ENCODE data around the gene TENT5C. TPM values are rescaled to one million over a fixed set of nuclear protein-coding genes. Genes with fewer than 3 reads are reported as not detected.

Gene TENT5C
- total and polyA plus RNA-seq, 2 of the 13 experiments (the other 11 are each of a cell fraction or from before 2014, with no cell fraction given) = 0.02 to 0.38 TPM

DNA sequence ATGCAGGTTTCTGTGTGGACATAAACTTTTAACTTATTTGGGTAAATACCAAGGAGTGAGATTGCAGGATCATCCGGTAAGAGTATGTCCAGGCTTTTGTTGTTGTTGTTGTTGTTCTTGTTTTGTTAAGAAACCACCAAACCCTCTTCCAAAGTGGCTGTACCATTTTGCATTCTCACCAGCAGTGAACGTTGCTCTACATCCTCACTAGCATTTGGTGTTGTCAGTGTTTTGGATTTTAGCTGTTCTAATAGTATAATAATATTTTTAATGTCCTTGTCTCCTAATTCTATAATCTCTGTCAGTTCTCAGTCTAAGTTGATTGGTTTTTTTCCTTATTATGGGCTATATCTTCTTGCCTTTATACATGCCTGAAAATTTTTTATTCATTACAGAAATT, 37.8 kb downstream of the TENT5C start (continued):
- TF ChIP-seq SIN3A (IDR thresholded peaks at IDR 0.05; ENCODE audit: borderline replicate concordance, low read depth, low read length) (no peak), ZFYVE20 (CRISPR knock-in tag; IDR thresholded peaks at IDR 0.05; ENCODE audit: borderline replicate concordance, low read depth) (no peak)
- TF ChIP-seq, protein P1, sequence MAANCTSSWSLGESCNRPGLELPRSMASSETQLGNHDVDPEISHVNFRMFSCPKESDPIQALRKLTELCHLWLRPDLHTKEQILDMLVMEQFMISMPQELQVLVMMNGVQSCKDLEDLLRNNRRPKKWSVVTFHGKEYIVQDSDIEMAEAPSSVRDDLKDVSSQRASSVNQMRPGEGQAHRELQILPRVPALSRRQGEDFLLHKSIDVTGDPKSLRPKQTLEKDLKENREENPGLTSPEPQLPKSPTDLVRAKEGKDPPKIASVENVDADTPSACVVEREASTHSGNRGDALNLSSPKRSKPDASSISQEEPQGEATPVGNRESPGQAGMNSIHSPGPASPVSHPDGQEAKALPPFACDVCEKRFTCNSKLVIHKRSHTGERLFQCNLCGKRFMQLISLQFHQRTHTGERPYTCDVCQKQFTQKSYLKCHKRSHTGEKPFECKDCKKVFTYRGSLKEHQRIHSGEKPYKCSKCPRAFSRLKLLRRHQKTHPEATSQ (CRISPR knock-in tag; IDR thresholded peaks at IDR 0.05; ENCODE audit: borderline replicate concordance) = no peak

DNA sequence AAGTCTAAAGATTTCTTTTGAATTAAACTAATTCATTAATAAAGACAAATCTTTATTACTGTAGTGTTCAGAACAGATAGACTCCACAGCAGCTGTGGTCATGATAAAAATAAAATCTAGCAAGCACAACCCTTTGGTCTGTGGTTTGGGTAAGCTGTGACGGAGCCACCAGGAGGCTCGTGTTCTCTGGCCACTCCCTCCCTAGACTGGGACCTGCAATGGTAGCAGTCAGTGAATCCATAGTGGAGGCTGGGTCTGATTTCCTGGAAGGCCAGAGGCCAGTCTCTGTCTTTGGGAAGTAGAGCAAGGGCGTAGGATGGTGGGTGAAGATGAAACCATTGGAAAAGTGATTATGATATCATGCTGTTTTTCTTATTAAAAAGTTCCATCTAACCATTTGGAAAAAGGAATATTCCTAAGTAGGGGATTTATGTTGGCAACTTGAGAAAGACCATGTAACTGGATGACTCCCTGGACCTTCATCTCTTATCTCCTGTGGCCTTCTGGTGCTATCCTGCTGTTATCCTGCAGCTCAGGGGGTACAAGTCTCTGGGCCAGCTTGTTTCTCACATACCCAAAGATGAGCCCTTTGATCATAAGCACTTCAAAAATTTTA, 39.0 kb downstream of the TENT5C start:
- Histone ChIP-seq H3K9ac (ENCODE audit: insufficient read depth, low read depth, low read length) (no peak overlapping the region), H3K4me1 (ENCODE audit: insufficient read depth, low read length) (no peaks in the 10 kb centered on the region), H3K9me3 (ENCODE audit: low read length) (no peaks in the 10 kb centered on the region), H3K4me3 (replicated peaks in 1 of 3; ENCODE audit: insufficient read depth in 1 of 3, low read depth in 2 of 3, low read length in 3 of 3) (no peak overlapping the region), H3K79me2 (ENCODE audit: insufficient read depth, low read length) (no peaks in the 10 kb centered on the region), H2AFZ (ENCODE audit: low read length) (no peak overlapping the region), H4K20me1 (ENCODE audit: insufficient read depth, low read length) (no peaks in the 10 kb centered on the region), H3K4me2 (ENCODE audit: low read depth, low read length) (no peak overlapping the region), H3K27ac (ENCODE audit: extremely low read length, insufficient read depth, low read length) (no peak overlapping the region), H3K27me3 (ENCODE audit: control insufficient read depth in 1 of 2, insufficient read depth in 2 of 2, low read length in 2 of 2) (peaks cover 0 to 2% of the 10 kb centered on the region in 2 experiments; a peak in 1 of 5 replicates), H3K36me3 (replicated peaks in 1 of 2; ENCODE audit: control insufficient read depth in 1 of 2, insufficient read depth in 2 of 2, low read length in 2 of 2) (no peaks in the 10 kb centered on the region)
- TF ChIP-seq ZSCAN20 (CRISPR knock-in tag; IDR thresholded peaks at IDR 0.05; ENCODE audit: borderline replicate concordance) = no peak
- no peak for TF ChIP-seq HMG20B (CRISPR knock-in tag; conservative IDR thresholded peaks at IDR 0.05)
- intact Hi-C loops (cut with micrococcal nuclease; ENCODE audit: unreplicated experiment) (no loop called here), in situ Hi-C loops (cut with HindIII; ENCODE audit: extremely low pct_ligation_motif_present, low pct_unique_long_range_greater_than_20kb) (no loop called here)
- CTCF ChIA-PET (ENCODE audit: low intra/inter-chr PET ratio, low total read pairs) = no interaction called here
- DNase-seq (ENCODE audit: low spot score) (no peak), FAIRE-seq (no peak), ATAC-seq (no peak)
- no TSS peak for BruUV-seq (replicated peaks)
- 28% methylated on average over 3 of the region's 3 CpGs for WGBS (ENCODE audit: low lambda C conversion rate)
- POLR2A ChIA-PET = no interaction called here

Data from HepG2 (cell line).